Uterus (tissue), 4 donors: ENCODE data around the gene UMODL1. TPM values are rescaled to one million over a fixed set of nuclear protein-coding genes. Genes with fewer than 3 reads are reported as not detected.

Experiments used
- DNase-seq, 2 donors: peaks; one replicate each; pipeline ENCODE4 v3.0.0-alpha.2; 2019 to 2020
- H3K27ac ChIP-seq, 2 donors: fragments of 200-600 bp; sonication (generic); 1 replicate in 1 of 2; 2 replicates in 1 of 2; pipeline ENCODE4 v1.5.1; 2016 to 2018
- H3K27me3 ChIP-seq, 2 donors: fragments of 200-600 bp; sonication (generic); one replicate each; pipeline ENCODE4 v1.5.1; 2018 to 2019; ENCODE audit warnings: control low read depth in 1 of 2
- H3K36me3 ChIP-seq, 2 donors: fragments of 200-600 bp; sonication (generic); one replicate each; pipeline ENCODE4 v1.5.1; 2019; ENCODE audit warnings: control low read depth in 1 of 2
- H3K4me1 ChIP-seq, 2 donors: fragments of 200-600 bp; sonication (generic); one replicate each; pipeline ENCODE4 v1.5.1; 2018 to 2019; ENCODE audit warnings: control low read depth in 1 of 2
- H3K4me3 ChIP-seq, 2 donors: fragments of 200-600 bp; sonication (generic); 1 replicate in 1 of 2; 2 replicates in 1 of 2; pipeline ENCODE4 v1.5.1; 2018 to 2019; ENCODE audit warnings: mild to moderate bottlenecking in 1 of 2
- H3K9me3 ChIP-seq, 2 donors: fragments of 200-600 bp; sonication (generic); one replicate each; pipeline ENCODE4 v1.5.1; 2019; ENCODE audit warnings: control low read depth in 1 of 2
- POLR2A ChIP-seq, 2 donors: fragments of 450-650 bp; IDR thresholded peaks; one replicate each; pipeline ENCODE4 v1.6.1; 2016; ENCODE audit warnings: antibody characterized with exemption in 2 of 2, mild to moderate bottlenecking in 1 of 2, moderate library complexity in 1 of 2
- intact Hi-C: fragments of 100-400 bp; cut with DNase I; formaldehyde crosslinking; loops from one replicate; pipeline ENCODE4 v1.15.1; 2023; ENCODE audit warnings: low total_unique reads
- total RNA-seq, 4 donors: library from RNA; depleted of rRNA in 3 of 4; stranded (reverse); fragments of >200 nt in 3 of 4; gene quantifications; one replicate each; pipeline versions ENCODE4 v1.1.0 to v1.2.4, GENCODE V29; 2014 to 2023
- TF ChIP-seq, protein P1 (sequence below), 4 experiments: fragments of 200-600 bp in 2 of 4; fragments of 450-650 bp in 2 of 4; sonication (generic) in 2 of 4; IDR thresholded peaks; one replicate each; pipeline ENCODE4 v1.5.1; 2016 to 2019; ENCODE audit warnings: antibody characterized with exemption in 4 of 4, mild to moderate bottlenecking in 2 of 4, moderate library complexity in 1 of 4
- donor health status: DM: yes; HTN: yes; CAD: no.

UMODL1 gene
- total RNA-seq, 4 donors from 2014 or later = not detected

DNA sequence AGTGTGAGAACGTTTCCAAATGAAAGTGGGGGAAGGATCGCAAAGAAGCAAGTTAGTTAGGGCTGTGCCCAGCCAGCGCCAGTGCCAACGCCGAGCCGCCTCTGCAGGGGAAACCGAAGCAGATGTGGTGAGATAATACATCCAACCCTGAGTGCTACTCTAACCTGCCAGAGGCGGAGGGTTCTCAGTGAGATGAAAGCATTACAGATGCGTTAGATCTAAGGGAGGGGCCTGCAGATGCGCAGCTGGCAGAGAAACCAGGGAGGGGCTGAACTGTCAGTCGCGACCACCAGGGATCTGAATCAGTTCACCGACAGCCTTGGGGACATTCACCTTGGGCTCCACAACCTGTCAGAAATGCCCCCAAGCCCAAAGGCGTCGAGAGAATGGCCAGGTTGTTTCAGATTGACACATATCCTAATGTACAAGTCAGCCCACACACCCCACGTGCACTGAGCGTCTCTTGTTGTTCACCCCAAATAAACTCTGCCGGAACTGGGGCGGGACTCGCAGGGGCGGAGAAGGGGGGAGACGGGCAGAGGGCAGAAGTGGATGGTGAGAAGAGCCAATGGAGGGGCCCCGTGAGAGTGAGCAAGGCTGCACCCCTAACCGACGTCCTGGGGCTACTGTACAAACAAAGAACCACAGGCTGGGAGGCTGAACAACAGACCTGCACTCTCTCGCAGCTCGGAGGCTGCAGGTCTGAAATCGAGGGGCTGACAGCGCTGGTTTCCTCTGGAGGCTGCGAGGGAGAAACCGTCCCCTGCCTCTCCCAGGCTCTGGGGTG is 8.7 kb upstream of the UMODL1 start:
- H3K36me3 ChIP-seq = no peaks in the 10 kb centered on the region
- H3K9me3 ChIP-seq = no peaks in the 10 kb centered on the region
- intact Hi-C loops = no loop called here
- no peaks in the 10 kb centered on the region for H3K4me1 ChIP-seq
- TF ChIP-seq, protein P1, sequence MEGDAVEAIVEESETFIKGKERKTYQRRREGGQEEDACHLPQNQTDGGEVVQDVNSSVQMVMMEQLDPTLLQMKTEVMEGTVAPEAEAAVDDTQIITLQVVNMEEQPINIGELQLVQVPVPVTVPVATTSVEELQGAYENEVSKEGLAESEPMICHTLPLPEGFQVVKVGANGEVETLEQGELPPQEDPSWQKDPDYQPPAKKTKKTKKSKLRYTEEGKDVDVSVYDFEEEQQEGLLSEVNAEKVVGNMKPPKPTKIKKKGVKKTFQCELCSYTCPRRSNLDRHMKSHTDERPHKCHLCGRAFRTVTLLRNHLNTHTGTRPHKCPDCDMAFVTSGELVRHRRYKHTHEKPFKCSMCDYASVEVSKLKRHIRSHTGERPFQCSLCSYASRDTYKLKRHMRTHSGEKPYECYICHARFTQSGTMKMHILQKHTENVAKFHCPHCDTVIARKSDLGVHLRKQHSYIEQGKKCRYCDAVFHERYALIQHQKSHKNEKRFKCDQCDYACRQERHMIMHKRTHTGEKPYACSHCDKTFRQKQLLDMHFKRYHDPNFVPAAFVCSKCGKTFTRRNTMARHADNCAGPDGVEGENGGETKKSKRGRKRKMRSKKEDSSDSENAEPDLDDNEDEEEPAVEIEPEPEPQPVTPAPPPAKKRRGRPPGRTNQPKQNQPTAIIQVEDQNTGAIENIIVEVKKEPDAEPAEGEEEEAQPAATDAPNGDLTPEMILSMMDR (IDR thresholded peaks at IDR 0.05) = no peak
- TF ChIP-seq POLR2A (IDR thresholded peaks at IDR 0.05) = no peak
- H3K4me3 ChIP-seq = no peak overlapping the region
- H3K27ac ChIP-seq = no peak overlapping the region
- no peak for DNase-seq
- H3K27me3 ChIP-seq = no peaks in the 10 kb centered on the region

DNA sequence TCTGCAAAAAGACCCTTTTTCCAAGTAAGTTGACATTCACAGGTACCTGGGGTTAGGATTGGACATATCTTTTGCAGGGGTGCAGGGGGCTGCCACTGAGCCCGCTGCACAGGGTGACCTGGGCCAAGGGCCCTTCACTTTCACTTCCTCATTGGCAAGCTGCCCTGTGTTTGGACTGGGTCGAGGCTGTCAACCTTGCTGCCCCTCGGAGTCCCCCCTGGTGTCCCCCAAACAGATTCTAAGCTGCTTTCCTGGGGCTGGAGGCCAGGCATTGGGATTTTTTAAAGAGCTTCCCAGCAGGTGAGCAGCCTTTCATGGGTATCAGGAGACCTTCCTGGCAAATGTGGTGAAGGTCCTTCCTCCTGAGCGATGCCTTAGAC is 7.9 kb upstream of the UMODL1 start:
- TF ChIP-seq, protein P1 (IDR thresholded peaks at IDR 0.05) = no peak
- TF ChIP-seq POLR2A (IDR thresholded peaks at IDR 0.05) = no peak
- intact Hi-C loops = no loop called here

GRCh38 chr21:42063571-42064521 is 7.3 kb upstream of the UMODL1 start:
- no peaks in the 10 kb centered on the region for H3K4me1 ChIP-seq
- H3K36me3 ChIP-seq = no peaks in the 10 kb centered on the region
- no peak overlapping the region for H3K27ac ChIP-seq
- intact Hi-C loops = no loop called here
- H3K27me3 ChIP-seq = no peaks in the 10 kb centered on the region
- no peak for DNase-seq
- no peak for TF ChIP-seq POLR2A (IDR thresholded peaks at IDR 0.05)
- TF ChIP-seq, protein P1 (IDR thresholded peaks at IDR 0.05) = no peak
- no peaks in the 10 kb centered on the region for H3K9me3 ChIP-seq
- H3K4me3 ChIP-seq = no peak overlapping the region

More for the DNA sequence above, 7.9 kb upstream of the UMODL1 start:
- Histone ChIP-seq H3K27ac (no peak overlapping the region), H3K36me3 (no peaks in the 10 kb centered on the region), H3K4me1 (no peaks in the 10 kb centered on the region), H3K27me3 (no peaks in the 10 kb centered on the region), H3K9me3 (no peaks in the 10 kb centered on the region), H3K4me3 (no peak overlapping the region)
- DNase-seq = no peak

DNA sequence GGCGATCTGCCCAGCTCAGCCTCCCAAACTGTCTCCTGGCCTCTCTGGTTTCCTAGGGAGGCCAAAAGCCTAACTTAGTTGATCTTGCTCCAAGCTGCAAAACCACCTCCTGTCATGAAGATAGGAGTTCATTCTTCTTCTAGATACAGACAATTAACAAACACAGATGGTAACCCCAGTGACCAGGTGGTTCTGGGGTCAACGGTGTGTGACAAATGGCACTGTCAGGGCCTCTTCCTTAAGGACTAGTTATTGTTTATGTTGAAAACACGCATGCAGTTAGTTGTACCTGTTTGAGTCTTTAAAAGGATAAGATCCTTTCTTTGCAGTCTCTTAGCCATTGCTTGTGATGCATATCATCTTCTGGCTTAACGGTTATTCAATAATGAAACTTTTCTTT is 4.6 kb upstream of the UMODL1 start:
- TF ChIP-seq, protein P1 (IDR thresholded peaks at IDR 0.05) = no peak
- TF ChIP-seq POLR2A (IDR thresholded peaks at IDR 0.05) = no peak
- Histone ChIP-seq H3K9me3 (no peaks in the 10 kb centered on the region), H3K36me3 (no peaks in the 10 kb centered on the region), H3K27ac (no peak overlapping the region), H3K27me3 (no peaks in the 10 kb centered on the region), H3K4me1 (no peaks in the 10 kb centered on the region), H3K4me3 (no peak overlapping the region)
- no peak for DNase-seq
- intact Hi-C loops = no loop called here
